GM20431 (cell line): ENCODE measurements around the gene KRTAP8-1.

ENCODE experiments used
- in situ Hi-C: fragments of 300-500 bp; cut with MseI, MboI; formaldehyde crosslinking; loops from one replicate; pipeline ENCODE4 v1.15.0; 2020; ENCODE audit warnings: low sequenced_read_pairs; ENCODE audit not compliant: unreplicated experiment

The KRTAP8-1 gene

GRCh38 chr21:30813174-30813573, at the start of gene KRTAP8-1:
Gene KRTAP8-1, minus strand, starts transcription at chr21:30813274. Its CDS starts 54 bp downstream, at chr21:30813220.
- in situ Hi-C loops: no loop called here

- in situ Hi-C loops: no loop called here
These were observed 34.8 kb upstream of the KRTAP8-1 start for GRCh38 chr21:30847627-30848500.

- in situ Hi-C loops: no loop called here
These were observed 29.9 kb upstream of the KRTAP8-1 start for GRCh38 chr21:30842990-30843389.

- in situ Hi-C loops: loop anchor here (10.0 kb wide), 1 partner anchor 245 kb away; no protein-coding TSS in a partner anchor
These were observed 26.2 kb upstream of the KRTAP8-1 start for GRCh38 chr21:30839304-30839703.

- in situ Hi-C loops: loop anchor here (10.0 kb wide), 1 partner anchor 246 kb away; no protein-coding TSS in a partner anchor
These were observed 25.5 kb upstream of the KRTAP8-1 start for GRCh38 chr21:30838536-30838935.

GRCh38 chr21:30831194-30831765, 18.2 kb upstream of the KRTAP8-1 start:
- in situ Hi-C loops: loop anchor here (10.0 kb wide), 1 partner anchor 254 kb away; no protein-coding TSS in a partner anchor

GRCh38 chr21:30829659-30830058, 16.6 kb upstream of the KRTAP8-1 start, which contains the start of gene KRTAP7-1:
Gene KRTAP7-1, minus strand, starts transcription at chr21:30829759. Its CDS starts 61 bp downstream, at chr21:30829698.
- in situ Hi-C loops: loop anchor here (10.0 kb wide), 1 partner anchor 255 kb away; no protein-coding TSS in a partner anchor

- in situ Hi-C loops: no loop called here
These were observed 6.0 kb upstream of the KRTAP8-1 start for GRCh38 chr21:30818837-30819610.

GRCh38 chr21:30800605-30801004, 12.5 kb downstream of the KRTAP8-1 start:
- in situ Hi-C loops: no loop called here

GRCh38 chr21:30793581-30794314, 19.3 kb downstream of the KRTAP8-1 start:
- in situ Hi-C loops: no loop called here

GRCh38 chr21:30779249-30779648, 33.8 kb downstream of the KRTAP8-1 start:
- in situ Hi-C loops: no loop called here

GRCh38 chr21:30769724-30770431, 43.2 kb downstream of the KRTAP8-1 start:
- in situ Hi-C loops: no loop called here
